ENCODE results near the gene NDC80. TPM values are rescaled to one million over a fixed set of nuclear protein-coding genes. Genes with fewer than 3 reads are reported as not detected.
"Not testable (repeated sequence)": the region's sequence is repeated elsewhere in the genome, so short reads cannot be mapped to it uniquely, and the experiment has no call there.

The NDC80 gene
- polyA plus RNA-seq, 1 donor from 2014 or later = 2.5 TPM

- H3K36me3 Mint-ChIP-seq, H3K9me3 Mint-ChIP-seq, H3K27ac Mint-ChIP-seq, H3K27me3 Mint-ChIP-seq: not testable (repeated sequence)
- Mint-ChIP-seq H3K4me3 (peak overlapping the region in 1 of 4 donors; percentile 58), H3K4me1 (peaks cover 6 to 14% (median 11%) of the 10 kb centered on the region in 3 donors)
Observed at GRCh38 chr18:2541925-2542563, 29.3 kb upstream of the NDC80 start.

DNA sequence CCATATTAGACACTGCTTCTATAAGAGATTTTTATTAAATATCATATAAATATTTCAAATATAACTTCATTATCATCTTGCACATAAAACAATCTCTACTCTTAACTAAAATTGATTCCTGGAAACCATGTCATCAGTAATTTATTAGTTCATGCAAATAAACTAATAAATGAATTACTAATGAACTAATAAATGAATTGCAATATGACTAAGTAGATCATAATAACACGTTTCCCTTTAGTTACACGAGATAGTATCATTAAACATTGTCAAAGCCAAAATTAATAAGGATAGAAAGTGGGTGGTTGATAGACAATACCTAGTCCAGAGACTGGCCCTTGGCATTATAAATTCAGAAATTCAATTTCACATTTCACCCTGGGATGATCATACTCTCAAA, 26.2 kb upstream of the NDC80 start:
- Mint-ChIP-seq H3K4me3 (no peak overlapping the region), H3K9me3 (no peaks in the 10 kb centered on the region), H3K27ac (no peak overlapping the region), H3K27me3 (no peaks in the 10 kb centered on the region), H3K36me3 (peaks cover 7% of the 10 kb centered on the region), H3K4me1 (peaks cover 19 to 21% (median 20%) of the 10 kb centered on the region in 3 donors)

DNA sequence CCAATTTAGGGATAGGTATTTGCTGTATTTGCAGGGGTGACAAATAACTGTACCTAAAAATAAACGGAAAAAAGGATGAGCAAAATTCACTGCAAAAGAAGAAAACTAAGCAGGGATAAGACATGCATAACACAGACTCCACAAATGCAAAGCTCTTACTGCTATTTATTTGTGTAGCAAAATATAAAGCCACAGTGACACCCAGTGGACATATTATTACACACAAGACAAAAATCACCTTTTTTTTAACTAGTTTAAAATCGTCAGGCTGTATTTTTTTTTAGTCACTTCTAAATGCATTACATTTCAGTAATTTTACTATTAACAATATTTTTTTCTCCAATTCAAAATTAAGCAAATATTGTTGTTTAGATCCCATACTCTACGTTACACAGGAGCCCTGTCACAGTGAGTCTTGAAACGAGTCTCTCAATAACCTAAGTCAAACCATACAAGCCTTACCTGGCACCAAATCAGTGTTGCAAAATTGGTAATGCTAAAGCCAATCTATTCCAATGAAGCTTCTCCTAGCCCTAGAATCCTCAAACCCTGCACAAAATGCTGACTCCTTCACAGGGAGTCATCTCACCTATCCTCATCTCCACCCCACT, 23.8 kb upstream of the NDC80 start:
- Mint-ChIP-seq H3K27ac (no peak overlapping the region), H3K36me3 (peaks cover 10% of the 10 kb centered on the region), H3K4me3 (no peak overlapping the region), H3K9me3 (no peaks in the 10 kb centered on the region), H3K4me1 (peaks cover 18 to 20% (median 18%) of the 10 kb centered on the region in 3 donors), H3K27me3 (no peaks in the 10 kb centered on the region)

GRCh38 chr18:2549462-2549861, 21.9 kb upstream of the NDC80 start:
- Mint-ChIP-seq H3K27ac (peak overlapping the region in 1 of 3 donors; percentile 91), H3K36me3 (peaks cover 10% of the 10 kb centered on the region), H3K4me3 (peak overlapping the region in 1 of 4 donors; percentile 17), H3K9me3 (no peaks in the 10 kb centered on the region), H3K27me3 (no peaks in the 10 kb centered on the region), H3K4me1 (peaks cover 11 to 20% (median 12%) of the 10 kb centered on the region in 3 donors)

- Mint-ChIP-seq H3K9me3 (no peaks in the 10 kb centered on the region), H3K27ac (no peak overlapping the region), H3K27me3 (no peaks in the 10 kb centered on the region), H3K36me3 (peaks cover 10% of the 10 kb centered on the region), H3K4me3 (no peak overlapping the region), H3K4me1 (peaks cover 11 to 20% (median 13%) of the 10 kb centered on the region in 3 donors)
Observed at GRCh38 chr18:2551425-2551824, 19.9 kb upstream of the NDC80 start.

- Mint-ChIP-seq H3K4me3 (no peak overlapping the region), H3K27me3 (no peaks in the 10 kb centered on the region), H3K9me3 (no peaks in the 10 kb centered on the region), H3K36me3 (peaks cover 3% of the 10 kb centered on the region), H3K27ac (no peak overlapping the region), H3K4me1 (peaks cover 0 to 5% (median 4%) of the 10 kb centered on the region in 3 donors)
Observed at GRCh38 chr18:2554696-2555095, 16.7 kb upstream of the NDC80 start.

- Mint-ChIP-seq H3K36me3 (no peaks in the 10 kb centered on the region), H3K4me3 (no peak overlapping the region), H3K27ac (peak overlapping the region in 1 of 3 donors; percentile 33), H3K4me1 (peaks cover 0 to 5% (median 4%) of the 10 kb centered on the region in 3 donors), H3K9me3 (no peaks in the 10 kb centered on the region), H3K27me3 (no peaks in the 10 kb centered on the region)
Observed at GRCh38 chr18:2555895-2556294, 15.5 kb upstream of the NDC80 start.

DNA sequence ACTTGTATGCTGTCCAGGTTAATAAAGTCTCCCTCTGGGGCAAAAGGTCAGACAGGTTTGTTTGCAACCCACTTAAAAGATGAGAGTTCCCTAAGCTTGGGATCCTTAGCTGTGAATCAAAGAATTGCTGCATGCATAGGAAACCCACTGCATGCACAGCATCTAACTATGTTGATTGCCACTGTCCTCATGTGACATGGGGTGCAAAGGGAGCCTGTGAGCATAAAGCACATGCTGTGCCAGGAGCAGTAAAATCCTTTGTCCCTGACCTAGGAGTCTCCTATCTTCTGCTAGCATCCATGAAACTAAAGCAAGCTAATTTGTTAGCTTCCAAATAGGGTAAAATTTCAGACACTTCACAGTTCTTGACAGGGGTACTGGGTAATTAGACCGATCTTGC, 13.8 kb upstream of the NDC80 start:
- Mint-ChIP-seq H3K27me3 (no peaks in the 10 kb centered on the region), H3K9me3 (no peaks in the 10 kb centered on the region), H3K36me3 (peaks cover 1% of the 10 kb centered on the region), H3K27ac (no peak overlapping the region), H3K4me3 (no peak overlapping the region), H3K4me1 (peaks cover 0 to 5% (median 2%) of the 10 kb centered on the region in 3 donors)

GRCh38 chr18:2559249-2559648, 12.1 kb upstream of the NDC80 start:
- Mint-ChIP-seq H3K27me3 (no peaks in the 10 kb centered on the region), H3K4me1 (peaks cover 0 to 5% (median 2%) of the 10 kb centered on the region in 3 donors), H3K4me3 (no peak overlapping the region), H3K9me3 (no peaks in the 10 kb centered on the region), H3K27ac (peak overlapping the region in 1 of 3 donors; percentile 60), H3K36me3 (peaks cover 6% of the 10 kb centered on the region)

GRCh38 chr18:2564373-2564772, 7.0 kb upstream of the NDC80 start:
- H3K36me3 Mint-ChIP-seq = peaks cover 6% of the 10 kb centered on the region
- no peak overlapping the region for H3K27ac Mint-ChIP-seq
- no peak overlapping the region for H3K4me3 Mint-ChIP-seq
- peaks cover 0 to 2% (median 0%) of the 10 kb centered on the region in 3 donors for H3K9me3 Mint-ChIP-seq
- H3K4me1 Mint-ChIP-seq = peaks cover 15 to 21% (median 19%) of the 10 kb centered on the region in 3 donors
- H3K27me3 Mint-ChIP-seq = no peaks in the 10 kb centered on the region

DNA sequence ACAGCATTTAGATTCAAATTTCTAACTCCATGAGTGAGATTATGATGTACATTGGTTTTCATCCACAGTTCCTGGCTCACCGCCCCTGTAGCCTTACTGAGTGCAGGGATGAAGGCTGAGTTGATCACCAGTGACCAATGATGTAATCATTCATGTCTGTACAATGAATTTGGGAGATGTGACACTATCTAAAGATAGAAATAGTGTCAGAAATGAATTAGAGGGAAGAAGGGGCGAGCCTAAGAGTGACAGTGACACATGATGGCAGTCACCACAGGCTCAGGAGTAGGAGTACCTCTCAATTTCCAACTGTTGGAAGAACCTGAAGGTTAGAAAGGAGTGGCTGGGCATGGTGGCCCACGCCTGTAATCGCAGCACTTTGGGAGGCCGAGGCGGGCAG, 3.2 kb upstream of the NDC80 start:
- peak overlapping the region in 2 of 4 donors; percentile 53 to 99 for H3K4me3 Mint-ChIP-seq
- H3K27ac Mint-ChIP-seq = peak overlapping the region in 2 of 3 donors; percentile 61 to 67
- peaks cover 35 to 55% (median 35%) of the 10 kb centered on the region in 3 donors for H3K4me1 Mint-ChIP-seq
- no peaks in the 10 kb centered on the region for H3K27me3 Mint-ChIP-seq
- peaks cover 0 to 2% (median 0%) of the 10 kb centered on the region in 3 donors for H3K9me3 Mint-ChIP-seq
- peaks cover 3% of the 10 kb centered on the region for H3K36me3 Mint-ChIP-seq

DNA sequence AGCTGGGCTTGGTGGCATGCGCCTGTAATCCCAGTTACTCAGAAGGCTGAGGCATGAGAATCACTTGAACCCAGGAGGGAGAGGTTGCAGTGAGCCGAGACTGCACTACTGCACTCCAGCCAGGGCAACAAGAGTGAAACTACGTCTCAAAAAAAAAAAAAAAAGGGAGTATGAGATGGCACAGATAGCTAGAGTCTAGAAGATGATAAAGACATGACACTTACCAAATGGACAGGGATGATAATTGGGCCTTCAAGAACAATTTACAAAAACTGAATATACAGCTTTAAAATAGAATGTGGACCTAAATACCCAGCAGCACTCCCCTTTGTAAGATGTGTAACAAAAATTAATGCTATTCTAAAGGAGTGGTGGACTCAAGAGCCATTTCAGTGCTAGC, 2.8 kb upstream of the NDC80 start:
- Mint-ChIP-seq H3K27me3 (no peaks in the 10 kb centered on the region), H3K9me3 (peaks cover 0 to 2% (median 0%) of the 10 kb centered on the region in 3 donors), H3K4me3 (peak overlapping the region in 2 of 4 donors; percentile 53 to 99), H3K27ac (peak overlapping the region in 1 of 3 donors; percentile 97), H3K4me1 (peaks cover 35 to 58% (median 35%) of the 10 kb centered on the region in 3 donors), H3K36me3 (peaks cover 3% of the 10 kb centered on the region)

GRCh38 chr18:2569338-2570207, 1.8 kb upstream of the NDC80 start:
- H3K4me1 Mint-ChIP-seq = peaks cover 37 to 62% (median 38%) of the 10 kb centered on the region in 3 donors
- H3K36me3 Mint-ChIP-seq = peaks cover 3% of the 10 kb centered on the region
- no peaks in the 10 kb centered on the region for H3K27me3 Mint-ChIP-seq
- peak overlapping the region in 2 of 3 donors; percentile 41 to 97 for H3K27ac Mint-ChIP-seq
- peaks cover 0 to 2% (median 0%) of the 10 kb centered on the region in 3 donors for H3K9me3 Mint-ChIP-seq
- H3K4me3 Mint-ChIP-seq = peak overlapping the region; percentile 52 to 99 (median 98)

DNA sequence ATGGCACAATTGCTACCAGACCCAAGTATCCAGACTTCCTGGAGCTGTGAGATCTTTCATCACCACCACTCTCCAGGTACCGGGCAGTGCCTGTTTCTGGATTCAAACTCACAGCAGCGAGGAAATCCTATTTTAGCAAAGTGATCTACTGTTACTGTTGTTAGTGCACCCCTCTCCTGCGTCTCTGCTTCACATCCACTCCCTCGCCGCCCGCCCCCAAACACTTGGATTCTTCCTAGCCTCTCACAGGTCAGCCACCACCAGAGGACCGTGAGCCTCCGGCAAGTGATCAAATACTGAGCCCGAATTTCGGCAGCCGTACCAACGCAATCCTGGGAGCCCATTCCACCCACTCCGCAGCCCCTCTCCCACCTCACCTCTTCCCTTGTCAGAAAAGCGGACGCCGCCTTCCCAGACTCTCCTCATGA, 571 bp upstream of the NDC80 start:
- Mint-ChIP-seq H3K4me3 (peak overlapping the region; percentile 98 to 100 (median 99)), H3K4me1 (peaks cover 34 to 54% (median 36%) of the 10 kb centered on the region in 3 donors), H3K27me3 (no peaks in the 10 kb centered on the region)

DNA sequence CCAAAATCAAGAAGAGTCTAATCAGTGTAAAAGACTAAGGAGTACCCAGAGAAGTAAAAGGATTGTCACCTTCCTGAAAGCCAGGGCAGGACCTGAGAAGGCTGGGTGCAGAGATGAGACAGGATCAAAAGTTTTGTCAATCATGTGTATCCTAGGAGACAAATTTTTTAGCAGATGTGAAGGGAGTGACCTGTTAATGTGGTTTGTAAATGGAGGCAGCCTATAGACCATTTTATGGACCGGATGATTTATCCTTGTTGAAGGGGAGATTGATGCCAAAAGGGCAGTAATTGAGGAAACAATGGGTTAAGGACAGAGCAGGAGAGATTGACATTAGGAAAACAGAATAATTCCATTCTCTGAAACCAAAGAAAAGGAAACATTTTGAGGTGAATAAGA, 813 bp downstream of the NDC80 start:
- Mint-ChIP-seq H3K27me3 (no peaks in the 10 kb centered on the region), H3K36me3 (peaks cover 3% of the 10 kb centered on the region), H3K9me3 (no peaks in the 10 kb centered on the region), H3K4me3 (peak overlapping the region; percentile 98 to 100 (median 99)), H3K27ac (peak overlapping the region; percentile 33 to 99 (median 97)), H3K4me1 (peaks cover 33 to 58% (median 35%) of the 10 kb centered on the region in 3 donors)

More for the DNA sequence above, 571 bp upstream of the NDC80 start:
- Mint-ChIP-seq H3K27ac (peak overlapping the region; percentile 97 to 99 (median 98)), H3K9me3 (no peaks in the 10 kb centered on the region), H3K36me3 (peaks cover 3% of the 10 kb centered on the region)
